CD4-positive, alpha-beta T cell (primary cell): Measurements from ENCODE around the gene PDHA1. TPM values are rescaled to one million over a fixed set of nuclear protein-coding genes. Genes with fewer than 3 reads are reported as not detected.

ENCODE experiments used
- ATAC-seq: fragments of 200-7000 bp; cut with Tn5 transposase; one replicate; pipeline ENCODE4 v1.10.0; 2022; ENCODE audit warnings: mild to moderate bottlenecking; ENCODE audit not compliant: poor library complexity
- CTCF ChIA-PET: fragments of 350-600 bp; sonication (Branson Sonifier 250); formaldehyde crosslinking; loops from one replicate; lab custom pipeline; 2021; ENCODE audit warnings: antibody characterized with exemption, inconsistent platforms; lab: Charles Lee
- POLR2A ChIA-PET: fragments of 350-600 bp; sonication (Branson Sonifier 250); formaldehyde crosslinking; loops from one replicate; lab custom pipeline; 2021; ENCODE audit warnings: antibody characterized with exemption, inconsistent platforms; lab: Charles Lee
- DNase-seq, 14 experiments: peaks; one replicate each; pipeline ENCODE4 v3.0.0-alpha.2; 2013 to 2020; ENCODE audit warnings: mixed read lengths in 2 of 14
- H3K27ac ChIP-seq, 2 donors: one replicate each; pipeline versions ENCODE4 v1.5.1 to v1.7.0; 2013; ENCODE audit warnings: low read length in 2 of 2, low read depth in 1 of 2, mild to moderate bottlenecking in 1 of 2
- H3K27me3 ChIP-seq, 2 experiments: 1 replicate in 1 of 2; 2 replicates in 1 of 2; pipeline versions ENCODE4 v1.6.1 to v1.7.0; 2013; ENCODE audit warnings: low read length in 2 of 2, control low read depth in 1 of 2, mild to moderate bottlenecking in 1 of 2, moderate library complexity in 1 of 2; ENCODE audit not compliant: insufficient read depth in 2 of 2, control insufficient read depth in 1 of 2
- H3K36me3 ChIP-seq: one replicate; pipeline ENCODE4 v1.6.1; 2013; ENCODE audit warnings: low read length, control low read depth; ENCODE audit not compliant: insufficient read depth
- H3K4me1 ChIP-seq: one replicate; pipeline ENCODE4 v1.6.1; 2013; ENCODE audit warnings: low read length, control low read depth; ENCODE audit not compliant: insufficient read depth
- H3K4me3 ChIP-seq: one replicate; pipeline ENCODE4 v1.5.1; 2013; ENCODE audit warnings: mild to moderate bottlenecking, low read length, moderate library complexity
- H3K9me3 ChIP-seq, 2 experiments: 1 replicate in 1 of 2; 2 replicates in 1 of 2; pipeline versions ENCODE4 v1.6.1 to v1.7.0; 2013; ENCODE audit warnings: low read length in 2 of 2, mild to moderate bottlenecking in 2 of 2, control low read depth in 1 of 2, moderate library complexity in 1 of 2; ENCODE audit not compliant: control insufficient read depth in 1 of 2, insufficient read depth in 1 of 2
- H3K27ac Mint-ChIP-seq: one replicate; pipeline ENCODE4 v1.8.0; 2020; ENCODE audit warnings: mixed read lengths
- H3K27me3 Mint-ChIP-seq: one replicate; pipeline ENCODE4 v1.8.0; 2021; ENCODE audit warnings: mixed read lengths
- H3K36me3 Mint-ChIP-seq: one replicate; pipeline ENCODE4 v1.8.0; 2021; ENCODE audit warnings: low read depth, mixed read lengths
- H3K4me1 Mint-ChIP-seq: one replicate; pipeline ENCODE4 v1.8.0; 2021; ENCODE audit warnings: low read depth, mixed read lengths
- H3K4me3 Mint-ChIP-seq: one replicate; pipeline ENCODE4 v1.8.0; 2020; ENCODE audit warnings: mild to moderate bottlenecking, mixed read lengths
- H3K9me3 Mint-ChIP-seq: one replicate; pipeline ENCODE4 v1.8.0; 2020; ENCODE audit warnings: mixed read lengths
- intact Hi-C, 2 experiments: fragments of 100-400 bp; cut with DNase I in 1 of 2; cut with micrococcal nuclease in 1 of 2; formaldehyde crosslinking; loops; one replicate each; pipeline versions ENCODE4 v1.15.1 to v1.9.0; 2023 to 2025; cut with DNase I, micrococcal nuclease
- total RNA-seq, 174 experiments: library from RNA in 2 of 174; stranded (reverse) in 2 of 174; gene quantifications; one replicate each; pipeline ENCODE4 v1.2.3 and lab custom pipeline; 2021 to 2026
- TF ChIP-seq, protein P1 (sequence below): fragments of 200-600 bp; IDR thresholded peaks from one replicate; pipeline ENCODE4 v1.8.0; 2022; ENCODE audit warnings: antibody characterized with exemption, mild to moderate bottlenecking

PDHA1 gene
- total RNA-seq, 2 experiments from 2014 or later = 95.8 to 99.0 TPM

DNA sequence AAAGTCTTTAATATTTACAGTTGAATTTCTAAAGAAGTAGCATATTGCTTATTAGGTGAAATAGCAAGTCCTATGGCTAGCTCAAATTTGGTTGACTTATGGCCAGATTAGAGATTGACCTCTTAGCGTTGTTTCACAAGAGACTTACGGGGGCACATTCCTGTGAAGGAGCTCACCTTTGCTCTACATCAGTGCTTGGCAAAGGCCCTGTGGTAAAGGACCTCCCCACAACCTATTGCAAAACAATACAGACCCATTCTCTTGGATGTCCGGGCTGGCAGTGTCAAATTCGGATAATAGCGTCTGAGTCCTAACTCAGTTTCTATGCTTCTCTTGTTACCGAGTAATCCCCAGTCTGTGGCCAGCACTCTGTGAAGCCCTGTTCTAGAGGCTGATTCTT lies 10.9 kb downstream of the PDHA1 start:
- Mint-ChIP-seq H3K4me1 (peaks cover 12% of the 10 kb centered on the region), H3K27ac (no peak overlapping the region), H3K36me3 (peaks cover 82% of the 10 kb centered on the region), H3K27me3 (no peaks in the 10 kb centered on the region), H3K9me3 (no peaks in the 10 kb centered on the region), H3K4me3 (no peak overlapping the region)
- H3K27ac ChIP-seq = no peak overlapping the region
- no peaks in the 10 kb centered on the region for H3K9me3 ChIP-seq
- H3K4me1 ChIP-seq = peaks cover 13% of the 10 kb centered on the region
- ChIA-PET CTCF (interaction anchor here (0.5 kb wide), 1 partner anchor 913 kb away, joined by 3 read pairs; no protein-coding TSS in a partner anchor), POLR2A (no interaction called here)
- H3K36me3 ChIP-seq = peaks cover 82% of the 10 kb centered on the region
- no peak overlapping the region for H3K4me3 ChIP-seq
- intact Hi-C loops = no loop called here
- DNase-seq (no peak), ATAC-seq (no peak)
- TF ChIP-seq, protein P1, sequence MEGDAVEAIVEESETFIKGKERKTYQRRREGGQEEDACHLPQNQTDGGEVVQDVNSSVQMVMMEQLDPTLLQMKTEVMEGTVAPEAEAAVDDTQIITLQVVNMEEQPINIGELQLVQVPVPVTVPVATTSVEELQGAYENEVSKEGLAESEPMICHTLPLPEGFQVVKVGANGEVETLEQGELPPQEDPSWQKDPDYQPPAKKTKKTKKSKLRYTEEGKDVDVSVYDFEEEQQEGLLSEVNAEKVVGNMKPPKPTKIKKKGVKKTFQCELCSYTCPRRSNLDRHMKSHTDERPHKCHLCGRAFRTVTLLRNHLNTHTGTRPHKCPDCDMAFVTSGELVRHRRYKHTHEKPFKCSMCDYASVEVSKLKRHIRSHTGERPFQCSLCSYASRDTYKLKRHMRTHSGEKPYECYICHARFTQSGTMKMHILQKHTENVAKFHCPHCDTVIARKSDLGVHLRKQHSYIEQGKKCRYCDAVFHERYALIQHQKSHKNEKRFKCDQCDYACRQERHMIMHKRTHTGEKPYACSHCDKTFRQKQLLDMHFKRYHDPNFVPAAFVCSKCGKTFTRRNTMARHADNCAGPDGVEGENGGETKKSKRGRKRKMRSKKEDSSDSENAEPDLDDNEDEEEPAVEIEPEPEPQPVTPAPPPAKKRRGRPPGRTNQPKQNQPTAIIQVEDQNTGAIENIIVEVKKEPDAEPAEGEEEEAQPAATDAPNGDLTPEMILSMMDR = no peak
- H3K27me3 ChIP-seq = no peaks in the 10 kb centered on the region

DNA sequence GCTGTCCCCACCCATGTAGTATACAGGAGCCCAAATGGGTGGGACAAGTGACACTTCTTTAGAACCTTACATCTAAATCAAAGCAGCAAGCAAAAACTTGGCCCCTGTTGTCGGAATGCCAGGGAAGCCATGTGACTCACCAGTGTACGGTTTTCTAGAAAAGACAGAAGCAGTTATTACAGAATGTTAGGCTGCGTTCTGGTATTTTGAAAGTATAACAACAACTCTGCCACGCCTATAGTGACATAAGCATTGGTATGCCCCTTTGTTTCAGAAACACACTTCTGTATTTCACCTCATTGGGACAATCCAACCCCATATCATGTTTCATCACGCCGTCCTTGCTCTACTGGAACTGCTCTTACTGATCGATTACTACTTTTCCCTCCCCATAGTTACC lies 14.8 kb downstream of the PDHA1 start:
- intact Hi-C loops = no loop called here

GRCh38 chrX:19360903-19361302 lies 17.2 kb downstream of the PDHA1 start:
- no peak for DNase-seq
- no peaks in the 10 kb centered on the region for H3K9me3 ChIP-seq
- intact Hi-C loops = no loop called here
- peaks cover 61% of the 10 kb centered on the region for H3K36me3 ChIP-seq
- no peaks in the 10 kb centered on the region for H3K27me3 ChIP-seq
- ATAC-seq = no peak
- H3K4me3 Mint-ChIP-seq = no peak overlapping the region
- no peaks in the 10 kb centered on the region for H3K4me1 Mint-ChIP-seq
- no peaks in the 10 kb centered on the region for H3K4me1 ChIP-seq
- no peak overlapping the region for H3K27ac ChIP-seq
- H3K4me3 ChIP-seq = no peak overlapping the region
- no peaks in the 10 kb centered on the region for H3K9me3 Mint-ChIP-seq
- POLR2A ChIA-PET = no interaction called here
- H3K27me3 Mint-ChIP-seq = no peaks in the 10 kb centered on the region
- H3K36me3 Mint-ChIP-seq = peaks cover 67% of the 10 kb centered on the region
- TF ChIP-seq, protein P1 = no peak
- no peak overlapping the region for H3K27ac Mint-ChIP-seq
- CTCF ChIA-PET = interaction anchor here (0.9 to 2.2 kb wide), 2 partner anchors 11 to 27 kb away, joined by 4 to 5 read pairs; no protein-coding TSS in a partner anchor

More for the DNA sequence above, 14.8 kb downstream of the PDHA1 start:
- H3K27me3 Mint-ChIP-seq = no peaks in the 10 kb centered on the region
- no peaks in the 10 kb centered on the region for H3K4me1 Mint-ChIP-seq
- peaks cover 71% of the 10 kb centered on the region for H3K36me3 ChIP-seq
- no peaks in the 10 kb centered on the region for H3K27me3 ChIP-seq
- H3K9me3 Mint-ChIP-seq = no peaks in the 10 kb centered on the region
- no peak overlapping the region for H3K27ac ChIP-seq
- DNase-seq (no peak), ATAC-seq (no peak)
- H3K27ac Mint-ChIP-seq = no peak overlapping the region
- H3K4me1 ChIP-seq = no peaks in the 10 kb centered on the region
- no peak overlapping the region for H3K4me3 ChIP-seq
- TF ChIP-seq, protein P1 = no peak
- H3K4me3 Mint-ChIP-seq = no peak overlapping the region
- peaks cover 76% of the 10 kb centered on the region for H3K36me3 Mint-ChIP-seq
- POLR2A ChIA-PET = no interaction called here
- H3K9me3 ChIP-seq = no peaks in the 10 kb centered on the region
- CTCF ChIA-PET = no interaction called here
